ENCODE data around the gene PARD3B.

The PARD3B gene

GRCh38 chr2:204663816-204664425, 118.6 kb downstream of the PARD3B start:
- no peak for DNase-seq

GRCh38 chr2:204664708-204665121, 119.4 kb downstream of the PARD3B start:
- no peak for DNase-seq

- DNase-seq, result no peak
Measured at GRCh38 chr2:204665207-204665606, 119.9 kb downstream of the PARD3B start.

DNA sequence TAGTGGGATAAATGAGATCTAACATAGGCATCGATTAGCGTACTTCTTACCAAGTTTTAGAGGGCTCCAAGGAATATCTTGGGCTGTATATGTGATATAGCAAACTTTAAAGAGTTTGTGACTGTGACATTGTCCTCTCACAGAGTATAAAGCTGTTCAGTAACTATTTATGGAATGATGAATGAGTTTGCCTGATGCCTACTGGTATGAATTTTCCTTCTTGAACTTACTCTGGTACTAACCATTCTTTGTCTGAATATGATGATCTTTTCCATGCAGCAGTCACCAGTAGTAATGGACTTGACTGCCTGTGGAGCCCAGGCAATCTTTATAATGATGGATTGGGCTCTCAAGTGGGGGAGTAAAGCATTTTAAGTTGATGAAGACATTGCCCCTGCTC, 120.5 kb downstream of the PARD3B start:
- DNase-seq, result no peak

GRCh38 chr2:204667990-204668389, 122.7 kb downstream of the PARD3B start:
- no peak for DNase-seq

GRCh38 chr2:204669382-204669781, 124.1 kb downstream of the PARD3B start:
- no peak for DNase-seq

- no peak for DNase-seq
Measured at GRCh38 chr2:204670124-204670523, 124.8 kb downstream of the PARD3B start.

DNA sequence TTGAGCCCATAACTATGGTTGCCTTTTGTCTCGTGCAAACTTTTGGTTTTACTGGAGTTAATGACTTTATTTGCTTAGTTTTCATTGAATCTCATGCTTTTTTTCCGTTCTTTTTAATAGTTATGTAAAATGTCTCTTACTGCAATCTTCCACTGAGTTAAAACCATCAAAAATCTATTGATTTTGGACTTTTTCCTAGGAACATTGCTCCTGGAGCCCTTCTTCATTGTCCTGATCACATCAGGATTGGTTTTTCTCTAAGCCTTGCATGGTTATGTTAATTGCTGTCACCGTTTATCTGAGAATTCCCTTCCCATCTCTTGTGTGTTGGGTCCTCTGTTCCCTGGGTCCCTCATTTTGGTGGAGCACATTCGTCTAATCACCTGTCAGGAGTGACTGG, 125.5 kb downstream of the PARD3B start:
- no peak for DNase-seq

DNA sequence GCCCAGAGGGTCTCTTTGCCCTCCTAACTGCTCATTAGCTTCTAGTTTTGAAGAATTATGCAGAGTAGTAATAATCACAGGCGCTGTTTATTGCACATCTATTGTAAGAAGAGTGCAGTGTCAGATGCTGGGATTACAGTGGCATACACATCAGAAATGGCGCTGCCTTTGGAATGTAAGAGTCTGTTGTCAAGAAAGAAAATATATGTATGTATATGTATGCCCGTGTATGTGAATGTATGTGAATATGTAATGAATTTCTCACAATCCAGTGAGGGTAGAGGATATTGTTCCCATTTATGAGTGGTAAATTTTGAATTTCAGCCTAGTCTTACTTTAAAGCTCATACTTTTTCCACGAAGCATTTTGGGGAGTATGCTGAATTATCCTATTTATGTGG, 127.5 kb downstream of the PARD3B start:
- DNase-seq, result no peak

- DNase-seq, result no peak
Measured at GRCh38 chr2:204673877-204674276, 128.6 kb downstream of the PARD3B start.

DNA sequence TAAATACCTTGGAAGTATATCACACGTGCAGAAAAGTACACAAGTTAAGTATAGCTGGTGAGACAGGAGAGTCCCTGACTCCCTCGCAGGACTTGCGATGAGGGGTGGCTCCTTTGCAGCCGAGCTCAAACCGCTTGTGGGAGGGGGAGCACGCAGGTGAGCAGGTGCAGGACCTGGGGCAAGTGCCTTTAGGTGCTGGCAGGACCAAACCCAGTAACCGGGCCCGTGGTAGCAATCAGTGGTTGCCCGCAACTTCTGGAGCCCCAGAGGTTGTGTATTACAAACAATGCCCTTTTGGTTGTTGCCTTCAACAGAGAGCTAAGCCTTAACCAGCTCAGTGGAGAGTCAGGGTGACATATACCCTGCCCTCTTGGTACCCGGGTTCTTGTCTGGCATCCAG, 132.8 kb downstream of the PARD3B start:
- no peak for DNase-seq

GRCh38 chr2:204680576-204680975, 135.3 kb downstream of the PARD3B start:
- no peak for DNase-seq

DNA sequence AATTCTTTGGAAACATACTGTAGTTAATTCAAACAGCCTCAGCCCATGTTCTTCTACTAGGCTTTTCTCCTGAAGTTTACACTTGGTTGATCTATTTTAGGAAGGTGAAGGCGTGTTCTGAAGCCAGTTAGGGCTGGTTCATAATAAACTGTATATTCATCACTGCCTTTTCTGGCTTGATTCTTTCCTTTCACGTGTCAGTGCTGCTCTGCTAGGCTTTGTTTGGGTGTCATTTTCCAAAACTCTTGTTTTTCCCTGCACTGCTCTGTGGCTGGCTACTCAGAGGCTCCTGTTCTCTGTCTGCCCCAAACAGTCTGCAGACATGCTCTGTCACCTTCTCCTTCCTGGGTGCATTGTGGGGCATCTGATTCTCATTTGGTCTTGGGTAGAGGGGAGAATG, 136.1 kb downstream of the PARD3B start:
- DNase-seq, result no peak

GRCh38 chr2:204683384-204683783, 138.1 kb downstream of the PARD3B start:
- no peak for DNase-seq

DNA sequence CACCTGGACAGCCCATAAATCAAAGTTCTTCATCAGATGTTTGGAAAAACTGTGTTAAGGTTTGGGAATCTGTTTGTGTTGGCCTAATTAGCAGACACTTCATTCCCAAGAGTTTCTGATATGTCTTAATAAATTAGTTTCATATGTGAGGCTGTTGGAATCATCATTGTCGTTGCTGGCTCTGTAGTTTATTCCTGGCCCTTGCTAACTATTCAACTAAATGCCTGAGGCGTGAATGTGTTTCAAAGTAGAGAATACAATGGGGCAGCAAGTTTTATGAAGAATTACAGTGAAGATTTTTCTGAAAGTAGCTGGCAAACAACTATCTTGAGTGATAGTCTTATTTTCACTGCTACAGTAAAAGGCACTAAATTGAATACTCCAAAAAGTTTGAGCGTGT, 141.1 kb downstream of the PARD3B start:
- DNase-seq, result no peak

GRCh38 chr2:204687776-204688175, 142.5 kb downstream of the PARD3B start:
- peak; percentile 4 for DNase-seq

GRCh38 chr2:204691911-204692510, 146.7 kb downstream of the PARD3B start:
- DNase-seq, result peak; percentile 85

DNA sequence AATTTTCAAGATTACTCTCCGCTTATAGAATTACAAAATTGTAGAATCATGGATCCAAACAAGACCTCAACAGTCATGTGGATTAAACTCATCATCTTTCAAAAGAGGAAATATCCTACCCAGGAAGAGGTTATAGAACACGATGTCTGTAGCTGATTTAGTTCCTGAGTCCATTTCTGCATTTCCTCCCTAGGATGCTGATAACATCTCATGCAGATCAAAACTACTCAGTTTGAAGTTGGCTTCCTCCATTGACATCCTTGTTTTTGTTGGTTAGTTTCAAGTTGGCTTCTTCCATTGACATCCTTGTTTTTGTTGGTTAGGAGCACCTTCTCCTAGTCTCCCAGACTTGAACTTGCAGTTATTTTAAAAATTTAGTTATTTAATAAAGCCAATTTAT, 147.5 kb downstream of the PARD3B start:
- no peak for DNase-seq

GRCh38 chr2:204693262-204693661, 148.0 kb downstream of the PARD3B start:
- no peak for DNase-seq

DNA sequence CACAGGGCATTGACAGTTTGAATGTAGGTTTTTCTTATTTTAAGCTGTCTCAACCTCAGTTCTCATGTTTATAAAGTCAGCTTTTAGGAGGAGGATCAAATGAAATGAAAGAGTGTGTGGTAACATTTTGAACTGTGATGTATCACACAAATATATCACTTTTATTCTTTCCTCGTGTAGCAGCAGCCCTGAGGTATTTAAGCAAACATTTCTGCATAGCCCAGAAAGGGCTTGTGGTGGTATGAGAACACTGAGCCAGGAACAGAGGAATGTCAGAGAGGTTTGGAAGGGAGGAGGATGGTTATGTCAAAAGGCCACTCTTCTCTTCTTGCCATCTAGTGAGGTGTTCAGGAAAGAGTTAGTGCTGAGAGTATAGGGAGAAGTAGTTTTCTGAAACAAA, 150.2 kb downstream of the PARD3B start:
- no peak for DNase-seq

DNA sequence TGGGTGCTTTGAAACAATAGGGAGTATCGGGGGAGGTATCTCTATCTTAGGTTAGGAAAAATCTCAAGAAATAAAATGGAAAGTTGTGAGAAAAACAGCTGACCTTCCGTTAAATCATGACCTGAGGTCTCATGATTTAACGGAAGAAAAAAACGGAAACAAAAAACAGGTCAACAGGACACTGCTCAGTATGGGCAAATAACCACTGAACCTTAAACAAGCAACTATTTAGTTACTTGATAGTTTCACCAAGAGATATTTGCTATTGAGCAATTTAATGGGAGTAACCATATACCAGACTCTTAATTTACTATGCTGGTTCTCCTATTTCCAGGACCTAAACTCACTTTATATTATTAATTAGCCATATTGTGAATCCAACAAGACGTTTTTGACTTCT, 150.8 kb downstream of the PARD3B start:
- no peak for DNase-seq

DNA sequence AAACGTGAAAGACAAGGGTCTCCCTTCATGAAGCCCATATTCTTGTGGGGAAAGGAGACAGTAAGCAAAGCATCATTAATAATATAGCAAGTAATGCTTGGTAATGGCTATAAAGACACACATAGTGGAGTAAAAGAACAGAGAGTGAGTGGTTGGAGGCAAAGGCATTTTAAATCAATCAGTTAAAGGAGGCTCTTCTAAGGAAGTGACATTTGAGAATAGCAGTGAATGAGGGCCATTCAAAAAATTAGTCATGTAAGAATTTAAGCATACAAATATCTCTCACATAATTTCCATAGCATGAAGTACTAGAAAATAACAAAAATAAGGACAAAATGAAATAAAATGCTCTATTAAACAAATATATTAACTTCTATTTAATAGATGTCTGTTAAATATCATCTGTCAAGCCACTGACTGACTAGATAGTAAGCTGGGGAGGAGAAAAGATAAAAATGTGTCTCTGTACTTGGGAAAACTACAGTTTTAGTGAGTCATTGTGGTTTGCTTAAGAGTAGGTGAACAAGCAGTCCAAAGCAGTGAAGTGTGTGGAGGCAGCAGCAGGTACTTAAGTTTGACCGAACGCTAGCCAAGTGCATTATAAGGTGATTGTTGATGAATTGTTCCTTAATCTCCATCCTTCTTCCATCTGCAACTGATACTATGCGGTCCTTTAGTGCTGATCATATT, 160.1 kb downstream of the PARD3B start:
- peak; percentile 6 for DNase-seq

GRCh38 chr2:204706939-204707338, 161.7 kb downstream of the PARD3B start:
- no peak for DNase-seq

GRCh38 chr2:204713211-204713610, 167.9 kb downstream of the PARD3B start:
- no peak for DNase-seq

DNA sequence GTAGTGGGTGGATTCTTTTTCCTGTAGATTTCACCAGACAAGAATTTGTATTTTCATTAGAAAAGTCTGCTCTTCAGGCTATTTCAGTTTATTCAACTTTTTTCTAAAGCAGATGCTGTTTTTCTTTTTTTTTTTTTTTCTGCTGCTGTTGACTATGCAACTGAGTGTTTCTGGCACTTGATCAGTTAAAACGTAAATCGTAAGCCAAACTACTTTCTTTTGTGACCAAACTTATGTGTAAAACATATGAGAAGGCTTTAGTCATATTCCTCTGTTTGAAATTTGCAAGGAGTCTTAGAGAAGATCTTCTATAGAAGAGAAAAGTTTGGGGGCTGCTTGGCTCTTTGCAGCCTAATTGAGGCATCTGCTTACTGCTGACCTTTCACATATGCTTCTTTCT, 170.1 kb downstream of the PARD3B start:
- no peak for DNase-seq

Measured in NCI-H82 (cell line).